Activated CD4-positive, alpha-beta T cell treated with anti-CD3 and anti-CD28 coated beads, Interleukin-2, amount 50 U/mL, for 16 hours (primary cell): Measurements from ENCODE around the gene NUP205.
"Not testable (repeated sequence)": the region's sequence is repeated elsewhere in the genome, so short reads cannot be mapped to it uniquely, and the experiment has no call there.

ENCODE experiments used
- DNase-seq: peaks from one replicate; pipeline ENCODE4 v3.0.0-alpha.2; 2020

The NUP205 gene

DNA sequence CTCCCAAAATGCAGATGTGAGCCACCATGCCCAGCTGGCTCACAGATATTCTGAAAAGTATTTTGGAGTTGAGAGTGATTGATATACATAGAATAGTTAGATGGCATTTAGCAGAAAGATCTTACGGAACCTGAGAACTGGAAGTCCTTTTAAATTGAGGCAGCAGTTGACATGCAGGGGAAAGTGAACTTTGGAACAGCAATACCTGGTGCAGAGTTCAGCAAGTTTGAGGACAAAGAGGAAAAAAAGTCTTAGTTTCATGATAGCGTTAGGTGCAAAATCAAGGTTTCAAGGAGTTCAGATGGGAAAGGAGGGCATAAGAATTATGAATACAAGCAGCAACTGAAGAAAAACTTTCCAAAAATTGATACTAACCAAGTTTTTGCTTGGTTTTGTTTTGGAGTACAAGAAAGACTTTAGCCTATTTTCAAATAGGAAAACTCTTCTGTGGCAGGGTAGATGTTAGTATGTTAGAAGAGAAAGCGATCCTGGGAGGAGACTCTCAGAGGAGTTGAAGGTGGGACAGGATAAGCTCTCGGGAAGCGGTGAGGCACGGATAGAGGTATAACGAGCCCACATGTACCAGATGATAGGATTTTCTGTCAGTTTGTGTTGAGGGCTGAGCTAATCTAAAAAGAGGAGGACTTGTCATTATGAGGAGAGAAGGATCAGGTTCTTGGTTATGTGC lies 76.6 kb downstream of the NUP205 start:
- DNase-seq: no peak

GRCh38 chr7:135639690-135640089 lies 82.0 kb downstream of the NUP205 start:
- not testable (repeated sequence) for DNase-seq

- no peak for DNase-seq
Measured at GRCh38 chr7:135644154-135644553, 86.4 kb downstream of the NUP205 start.

DNA sequence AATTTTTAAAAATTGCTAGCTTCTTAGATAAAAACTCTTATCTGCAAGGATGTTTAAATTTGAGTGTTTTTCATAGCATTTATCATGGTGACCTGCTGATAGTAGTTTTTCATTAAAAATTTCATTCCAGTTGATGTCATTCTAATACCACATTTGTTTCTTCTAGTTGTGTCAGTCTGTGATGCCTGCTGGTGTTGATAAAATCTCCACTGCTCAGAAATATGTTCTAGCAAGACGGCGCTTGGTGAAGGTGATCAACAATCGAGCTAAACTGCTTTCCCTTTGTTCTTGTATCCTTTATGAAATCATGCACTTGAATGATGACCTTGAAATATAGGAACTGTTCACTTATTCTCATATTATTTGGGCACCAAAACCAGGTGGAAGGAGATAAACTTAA lies 87.0 kb downstream of the NUP205 start:
- DNase-seq: no peak

GRCh38 chr7:135645296-135645904 lies 87.7 kb downstream of the NUP205 start:
- peak; percentile 38 for DNase-seq

DNA sequence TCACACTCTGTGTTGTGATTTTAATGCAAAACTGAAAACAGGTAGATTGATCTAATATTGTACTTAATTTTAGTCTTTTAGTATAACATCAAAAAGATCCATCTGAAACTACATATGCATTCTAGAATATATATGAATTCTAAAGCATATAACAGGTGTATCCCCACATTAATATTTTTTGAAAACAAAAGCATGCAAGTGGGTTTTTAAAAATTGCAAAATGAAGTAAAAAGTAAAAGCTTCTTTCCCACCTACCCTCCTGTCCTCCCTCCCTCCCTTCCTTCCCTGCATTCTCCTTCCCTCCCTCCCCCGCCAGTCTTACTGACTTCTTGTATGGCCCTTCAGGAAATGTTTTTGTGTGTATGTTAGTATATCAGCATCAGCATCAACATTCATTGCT lies 90.0 kb downstream of the NUP205 start:
- DNase-seq: no peak

GRCh38 chr7:135648235-135648634 lies 90.5 kb downstream of the NUP205 start:
- DNase-seq: no peak

GRCh38 chr7:135650831-135651573 lies 93.3 kb downstream of the NUP205 start:
- DNase-seq: no peak

DNA sequence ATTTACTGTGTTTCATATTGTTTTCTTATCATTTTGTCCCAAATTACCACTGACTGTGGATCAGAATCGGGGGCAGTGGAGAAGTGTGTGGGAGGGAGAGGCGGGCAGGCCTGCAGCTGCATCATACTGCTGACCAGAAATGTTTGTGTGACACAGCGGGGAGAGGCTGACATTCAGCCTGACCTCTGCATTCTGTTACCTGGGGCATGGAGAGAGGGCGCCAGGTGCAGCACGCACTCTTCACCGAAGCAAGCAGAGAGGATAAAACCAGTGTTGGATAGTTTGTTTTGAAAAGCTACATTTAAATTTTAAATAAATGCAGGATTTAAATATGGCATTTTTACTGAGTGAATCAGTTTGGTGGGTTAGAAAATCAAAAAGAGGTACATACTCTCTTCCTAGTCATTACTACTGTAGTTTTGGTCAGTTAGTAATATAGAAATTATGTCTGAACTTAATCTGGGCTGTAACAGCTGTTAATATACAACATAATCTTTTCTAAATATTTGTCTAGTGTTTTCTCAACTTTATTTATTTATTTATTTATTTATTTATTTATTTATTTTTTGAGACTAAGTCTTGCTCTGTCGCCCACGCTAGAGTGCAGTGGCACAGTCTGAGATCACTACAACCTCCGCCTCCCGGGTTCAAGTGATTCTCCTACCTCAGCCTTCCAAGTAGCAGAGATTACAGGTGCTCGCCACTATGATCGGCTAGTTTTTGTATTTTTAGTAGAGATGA lies 95.8 kb downstream of the NUP205 start:
- no peak for DNase-seq

- DNase-seq: no peak
Measured at GRCh38 chr7:135658564-135658963, 100.8 kb downstream of the NUP205 start.

- no peak for DNase-seq
Measured at GRCh38 chr7:135659159-135659846, 101.6 kb downstream of the NUP205 start.

- DNase-seq: no peak
Measured at GRCh38 chr7:135661311-135662122, 103.8 kb downstream of the NUP205 start.

- DNase-seq: no peak
Measured at GRCh38 chr7:135662123-135662372, 104.3 kb downstream of the NUP205 start.

DNA sequence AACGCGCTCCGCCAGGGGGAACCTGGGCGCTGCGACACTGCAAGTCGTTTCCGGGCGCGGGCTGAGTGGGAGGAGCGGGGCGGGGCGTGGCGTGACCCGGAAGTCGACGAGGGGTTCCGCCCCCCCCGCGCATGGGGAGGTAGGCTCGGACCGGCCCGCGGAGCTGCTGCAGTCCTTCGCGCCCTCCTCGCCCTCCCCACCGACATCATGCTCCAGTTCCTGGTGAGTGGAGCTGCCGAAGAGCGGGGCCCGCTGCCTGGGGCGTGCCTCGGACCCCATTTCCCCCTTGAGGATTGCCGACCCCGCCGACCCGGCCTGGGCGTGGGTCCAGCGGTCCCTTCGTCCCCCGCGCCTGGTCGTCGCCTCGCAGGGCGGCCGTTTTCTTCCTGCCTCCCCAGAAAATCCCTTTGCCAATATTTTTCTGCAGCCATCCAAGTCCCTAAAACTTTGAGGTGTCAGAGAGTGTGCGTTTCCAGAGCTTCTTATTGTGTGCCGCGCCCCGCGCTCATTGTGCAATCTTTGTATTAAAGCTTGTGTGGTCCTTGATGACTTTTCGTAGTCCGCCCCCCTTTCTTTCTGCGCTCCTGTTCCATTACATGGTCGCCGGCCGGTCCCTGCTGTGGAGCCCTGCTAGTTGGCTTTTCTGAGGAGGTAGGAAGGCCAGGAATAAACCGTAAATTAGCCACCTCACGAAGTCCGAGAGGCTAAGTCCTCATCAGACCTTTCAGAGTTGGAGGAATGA lies 104.8 kb downstream of the NUP205 start, which contains the start of gene STMP1:
STMP1 (plus strand) TSS at position 142 of the 742 bp plus-strand sequence.
- peak; percentile 96 for DNase-seq

DNA sequence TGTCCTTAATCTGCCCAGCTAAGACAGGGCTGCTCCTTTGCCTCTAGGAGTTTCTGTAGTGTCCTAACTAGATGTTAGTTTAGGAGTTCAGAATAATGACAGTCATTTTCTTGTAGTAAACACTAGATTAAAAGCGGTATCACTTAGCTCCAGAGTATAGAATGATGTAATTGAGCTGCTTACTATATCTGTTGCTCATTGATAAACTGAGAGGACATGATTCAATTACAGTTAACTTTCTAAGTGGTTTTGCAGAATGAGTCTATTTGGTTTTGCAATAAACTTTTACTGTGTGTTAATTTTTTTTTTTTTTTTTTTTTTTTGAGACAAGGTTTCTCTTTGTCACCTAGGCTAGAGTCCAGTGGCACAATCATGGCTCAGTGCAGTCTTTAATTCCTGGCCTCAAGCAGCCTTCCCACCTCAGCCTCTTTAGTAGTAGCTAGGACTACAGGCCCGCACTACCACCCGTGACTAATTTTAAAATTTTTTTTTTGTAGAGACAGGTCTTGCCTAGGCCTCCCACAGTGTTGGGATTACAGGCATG lies 106.4 kb downstream of the NUP205 start:
- DNase-seq: peak; percentile 61

GRCh38 chr7:135665042-135665441 lies 107.3 kb downstream of the NUP205 start:
- DNase-seq: no peak

DNA sequence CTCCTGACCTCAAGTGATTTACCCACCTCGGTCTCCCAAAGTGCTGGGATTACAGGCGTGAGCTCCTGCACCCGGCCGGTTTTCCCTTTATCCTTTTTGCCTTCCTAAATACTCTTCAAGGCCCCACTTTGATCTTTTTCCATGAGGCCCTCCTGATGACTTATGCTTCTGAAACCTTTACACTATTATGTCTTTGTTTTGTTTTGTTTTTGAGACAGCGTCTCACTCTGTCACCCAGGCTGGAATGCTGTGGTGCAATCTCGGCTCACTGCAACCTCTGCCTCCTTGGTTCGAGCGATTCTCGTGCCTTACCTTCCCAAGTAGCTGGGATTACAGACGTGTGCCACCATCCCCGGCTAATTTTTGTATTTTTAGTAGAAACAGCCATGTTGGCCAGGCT lies 108.4 kb downstream of the NUP205 start:
- no peak for DNase-seq

- no peak for DNase-seq
Measured at GRCh38 chr7:135666846-135667245, 109.1 kb downstream of the NUP205 start.

DNA sequence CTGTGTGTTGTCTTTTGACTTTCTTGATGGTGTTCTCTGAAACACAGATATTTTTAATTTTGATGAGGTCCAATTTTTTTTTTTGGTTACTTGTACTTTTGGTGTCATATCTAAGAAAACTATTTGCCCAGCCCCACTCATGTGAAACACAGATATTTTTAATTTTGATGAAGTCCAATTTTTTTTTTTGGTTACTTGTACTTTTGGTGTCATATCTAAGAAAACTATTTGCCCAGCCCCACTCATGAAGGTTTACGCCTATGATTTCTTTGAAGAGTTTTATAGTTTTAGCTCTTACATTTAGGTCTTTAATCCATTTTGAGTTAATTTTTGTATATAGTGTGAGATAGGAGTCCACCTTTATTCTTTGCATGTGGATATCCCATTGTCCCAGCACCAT lies 109.9 kb downstream of the NUP205 start:
- not testable (repeated sequence) for DNase-seq

- DNase-seq: not testable (repeated sequence)
Measured at GRCh38 chr7:135668852-135669395, 111.2 kb downstream of the NUP205 start.

DNA sequence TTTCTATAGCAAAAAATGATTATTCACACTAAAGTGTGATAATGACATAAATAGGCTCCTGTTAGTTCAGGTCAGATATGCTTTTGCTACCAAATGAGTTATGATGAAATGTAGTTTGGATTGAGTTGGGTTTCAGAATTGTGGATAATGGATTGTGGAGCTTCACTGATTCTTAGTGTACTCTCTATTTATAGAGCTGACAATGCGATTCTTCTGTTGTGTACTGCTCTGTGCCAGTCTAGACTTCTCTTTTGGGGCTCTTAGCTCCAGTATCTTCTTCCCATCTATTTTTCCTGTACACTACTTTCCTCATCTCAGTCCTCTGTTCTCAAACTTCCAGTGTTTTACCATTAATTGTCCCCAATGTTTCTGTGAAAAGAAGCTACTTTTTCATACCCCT lies 112.1 kb downstream of the NUP205 start:
- DNase-seq: no peak
